Activated CD4-positive, alpha-beta T cell treated with anti-CD3 and anti-CD28 coated beads, Interleukin-2, amount 50 U/mL, for 24 hours (primary cell): ENCODE results near the gene ASPHD1.
"Not testable (repeated sequence)": the region's sequence is repeated elsewhere in the genome, so short reads cannot be mapped to it uniquely, and the experiment has no call there.

Experiments
- DNase-seq, 2 donors: peaks; one replicate each; pipeline ENCODE4 v3.0.0-alpha.2; 2020; ENCODE audit warnings: low read depth in 1 of 2, low spot score in 1 of 2

ASPHD1 gene, protein sequence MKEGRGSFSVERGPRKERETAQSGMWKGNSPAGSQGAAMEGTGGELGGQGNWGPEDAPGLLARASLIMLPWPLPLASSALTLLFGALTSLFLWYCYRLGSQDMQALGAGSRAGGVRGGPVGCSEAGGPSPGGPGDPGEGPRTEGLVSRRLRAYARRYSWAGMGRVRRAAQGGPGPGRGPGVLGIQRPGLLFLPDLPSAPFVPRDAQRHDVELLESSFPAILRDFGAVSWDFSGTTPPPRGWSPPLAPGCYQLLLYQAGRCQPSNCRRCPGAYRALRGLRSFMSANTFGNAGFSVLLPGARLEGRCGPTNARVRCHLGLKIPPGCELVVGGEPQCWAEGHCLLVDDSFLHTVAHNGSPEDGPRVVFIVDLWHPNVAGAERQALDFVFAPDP

DNA sequence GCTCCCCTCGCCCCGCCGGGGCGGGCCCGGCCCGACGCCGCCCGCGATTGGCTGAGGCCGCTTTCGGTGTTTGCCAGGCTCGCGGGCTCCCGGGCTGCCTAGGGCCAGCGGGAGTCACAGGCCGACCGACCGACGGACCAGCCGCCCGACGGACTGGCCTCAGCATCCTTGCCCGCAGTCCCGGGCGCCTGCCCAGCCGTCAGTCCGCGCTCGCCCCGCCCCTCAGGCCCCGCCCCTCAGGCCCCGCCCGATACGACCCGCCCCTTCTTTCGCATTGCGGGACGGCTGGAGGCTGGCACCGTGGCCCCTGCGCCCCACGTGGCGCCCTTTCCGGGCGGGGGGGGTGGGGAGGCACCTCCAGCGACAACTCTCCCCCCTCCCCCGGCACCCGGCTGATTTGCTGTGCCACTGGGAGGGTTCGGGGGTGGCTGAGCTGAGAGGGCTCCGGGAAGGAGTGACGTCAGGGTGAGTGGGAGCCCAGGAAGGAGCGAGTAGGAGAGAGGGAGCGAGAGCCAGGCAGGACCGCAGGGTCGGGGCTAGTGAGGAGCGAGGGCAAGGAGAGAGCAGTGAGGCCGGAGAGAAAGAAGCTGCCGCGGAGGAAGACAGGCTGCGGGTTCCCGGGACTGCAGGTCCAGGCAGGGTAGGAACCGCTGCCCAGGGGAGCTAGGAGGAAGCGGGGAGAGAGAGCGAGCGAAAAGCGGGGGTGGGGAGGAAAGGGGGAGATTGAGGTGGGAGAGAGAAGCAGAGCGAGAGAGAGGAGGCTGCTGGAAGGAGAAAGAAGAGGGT lies at the start of gene ASPHD1:
TSS of gene ASPHD1 (plus strand) at position 387 of the 786 bp plus-strand sequence. CDS start 484 bp downstream, outside the sequence.
- DNase-seq, result peak; percentile 46 to 67

GRCh38 chr16:29850998-29851397 lies 49.3 kb upstream of the ASPHD1 start:
- no peak for DNase-seq

GRCh38 chr16:29852654-29853053 lies 47.6 kb upstream of the ASPHD1 start:
- no peak for DNase-seq

- DNase-seq, result no peak
Observed at GRCh38 chr16:29854520-29855100, 45.7 kb upstream of the ASPHD1 start.

- no peak for DNase-seq
Observed at GRCh38 chr16:29857133-29857760, 43.0 kb upstream of the ASPHD1 start.

DNA sequence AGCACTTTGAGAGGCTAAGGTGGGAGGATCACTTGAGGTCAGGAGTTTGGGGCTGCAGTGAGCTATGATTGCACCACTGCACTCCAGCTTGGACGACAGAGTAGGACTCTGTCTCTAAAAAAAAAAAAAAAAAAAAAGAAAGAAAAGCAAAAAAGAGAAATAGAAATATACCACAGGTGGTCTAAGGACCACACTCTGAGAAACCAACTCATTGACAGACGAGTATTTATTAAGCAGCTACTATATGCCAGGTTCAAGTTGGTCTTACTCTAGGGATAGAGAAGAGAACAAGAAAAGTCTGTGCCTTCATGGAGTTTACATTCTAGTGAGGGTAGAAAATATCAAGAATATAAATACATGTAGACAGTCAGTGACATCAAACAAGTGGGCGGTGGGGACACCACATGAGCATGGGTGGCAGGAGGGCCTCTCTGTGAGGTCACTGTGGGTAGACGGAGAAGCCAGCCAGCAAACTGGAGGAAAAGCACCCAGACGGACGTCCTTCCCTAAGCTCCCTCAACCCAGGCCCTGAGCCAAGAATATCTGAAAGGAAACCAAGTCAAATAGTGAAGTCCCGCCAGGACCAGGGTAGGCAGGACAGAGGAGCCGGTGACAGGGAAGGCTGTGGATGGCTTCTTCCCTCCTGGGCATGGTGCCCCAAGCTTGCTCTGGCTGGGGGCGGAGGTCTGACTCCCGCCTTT lies 42.0 kb upstream of the ASPHD1 start:
- DNase-seq, result no peak

GRCh38 chr16:29858974-29859373 lies 41.3 kb upstream of the ASPHD1 start:
- no peak for DNase-seq

- DNase-seq, result no peak
Observed at GRCh38 chr16:29860218-29860617, 40.1 kb upstream of the ASPHD1 start.

DNA sequence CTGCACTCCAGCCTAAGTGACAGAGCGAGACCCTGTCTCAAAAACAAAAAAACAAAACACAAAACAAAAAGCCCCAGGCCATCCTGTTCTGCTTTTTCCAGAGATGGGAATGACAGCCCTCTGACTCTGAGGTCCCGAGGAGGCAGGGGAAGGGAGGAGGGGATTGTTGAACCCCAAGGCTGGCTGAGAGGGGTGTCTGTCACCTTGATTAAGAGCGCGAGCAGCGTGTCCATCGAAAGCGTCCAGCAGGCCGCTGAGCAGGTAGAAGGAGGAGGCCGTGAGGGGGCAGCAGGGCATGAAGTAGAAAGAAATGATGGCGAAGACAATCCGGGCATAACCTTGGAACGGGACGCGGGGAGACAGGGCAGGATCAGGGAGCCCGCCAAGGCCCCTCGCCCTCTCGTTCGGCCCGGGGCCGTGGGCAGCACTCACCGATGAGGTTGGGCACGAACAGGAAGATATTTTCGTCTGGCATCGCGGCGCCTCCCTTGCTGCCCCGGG lies 37.9 kb upstream of the ASPHD1 start:
- no peak for DNase-seq

DNA sequence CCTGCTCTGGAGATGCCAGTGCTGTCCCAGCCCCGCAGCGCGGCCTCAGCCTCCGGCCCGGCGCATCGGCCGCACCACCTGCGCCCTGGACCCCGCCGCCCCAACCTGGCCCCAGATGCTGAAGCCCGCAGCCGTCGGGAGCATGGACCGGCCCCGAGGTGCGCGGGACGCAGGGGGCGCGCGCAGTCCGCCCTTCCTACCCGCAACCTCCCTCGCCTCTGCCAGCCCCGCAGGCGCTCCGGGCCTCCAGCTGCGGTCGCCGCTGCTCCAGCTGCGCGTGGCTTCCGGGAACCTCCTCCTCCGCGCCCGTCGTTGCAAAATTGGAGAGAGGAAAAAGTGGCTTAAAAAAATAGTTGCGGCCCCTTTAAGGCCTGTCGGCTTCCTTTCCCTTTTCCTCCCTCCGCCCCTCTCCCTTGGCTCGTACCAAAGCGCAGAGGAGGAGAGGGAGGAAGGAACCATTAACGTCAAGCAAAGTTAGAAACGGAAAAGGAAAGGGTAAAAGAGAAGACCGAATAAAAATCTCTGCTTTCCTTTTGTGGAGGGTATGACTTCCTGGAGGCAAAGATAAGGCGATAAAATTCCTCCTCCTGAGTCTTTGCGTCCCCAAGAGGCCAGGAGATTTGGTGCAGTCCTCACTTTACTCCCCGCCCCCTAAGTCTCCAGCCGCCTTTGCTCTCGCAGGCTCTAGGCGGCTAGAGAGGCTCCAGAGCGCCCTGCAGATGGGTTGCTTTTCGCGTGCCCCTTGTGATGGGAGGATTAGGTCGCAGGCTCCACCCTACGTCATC lies 37.2 kb upstream of the ASPHD1 start, which contains the start of gene CDIPT:
TSS of gene CDIPT (minus strand) at position 343 of the 785 bp plus-strand sequence. CDS start 369 bp downstream, outside the sequence.
- peak; percentile 74 to 92 for DNase-seq

- DNase-seq, result no peak
Observed at GRCh38 chr16:29863669-29863984, 36.7 kb upstream of the ASPHD1 start.

DNA sequence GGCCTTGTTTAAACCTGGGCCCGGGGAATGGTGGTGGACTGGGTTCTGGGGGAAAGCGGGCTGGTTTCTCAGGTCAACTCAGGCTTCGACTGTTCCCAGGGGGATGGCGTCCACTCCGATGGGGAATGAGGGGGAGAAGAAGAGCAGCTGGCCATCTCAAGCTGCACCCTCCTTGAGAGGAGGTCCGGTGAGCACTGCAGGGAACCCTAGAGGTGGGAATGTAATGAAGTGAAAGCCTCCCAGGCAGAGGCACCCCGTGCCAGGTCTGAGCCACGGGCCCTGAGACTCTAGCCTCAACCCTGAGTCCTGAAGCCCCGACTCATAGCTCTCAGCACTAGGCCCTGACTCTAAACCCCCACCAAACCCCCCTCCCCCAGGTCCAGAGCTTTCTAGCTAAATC lies 36.1 kb upstream of the ASPHD1 start:
- no peak for DNase-seq

DNA sequence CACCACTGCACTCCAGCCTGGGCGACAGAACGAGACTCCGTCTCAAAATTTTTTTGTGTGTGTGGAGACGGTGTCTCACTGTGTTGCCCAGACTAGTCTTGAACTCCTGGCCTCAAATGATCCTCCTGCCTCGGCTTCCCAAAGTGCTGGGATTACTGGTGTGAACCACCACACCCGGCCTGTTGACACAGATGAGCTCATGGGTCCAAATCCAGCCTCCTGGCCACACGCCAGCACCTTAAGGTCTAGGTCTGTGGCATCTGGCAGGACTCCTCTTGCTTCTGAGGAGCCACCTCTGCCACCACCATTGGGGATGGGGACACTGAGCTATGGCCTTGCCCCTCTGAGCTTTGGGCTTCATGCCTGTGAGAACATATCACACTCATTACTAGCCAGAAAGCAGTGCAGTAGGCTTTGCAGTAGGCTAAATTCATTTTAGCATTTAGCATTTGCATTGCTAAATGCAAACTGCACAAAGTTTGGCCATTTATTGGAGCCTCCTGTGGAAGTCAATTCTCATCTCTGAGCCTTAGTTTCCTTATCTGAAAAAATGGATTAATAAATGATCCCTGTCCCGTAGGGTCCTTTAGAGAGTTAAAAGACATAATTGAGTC lies 31.8 kb upstream of the ASPHD1 start:
- DNase-seq, result no peak

DNA sequence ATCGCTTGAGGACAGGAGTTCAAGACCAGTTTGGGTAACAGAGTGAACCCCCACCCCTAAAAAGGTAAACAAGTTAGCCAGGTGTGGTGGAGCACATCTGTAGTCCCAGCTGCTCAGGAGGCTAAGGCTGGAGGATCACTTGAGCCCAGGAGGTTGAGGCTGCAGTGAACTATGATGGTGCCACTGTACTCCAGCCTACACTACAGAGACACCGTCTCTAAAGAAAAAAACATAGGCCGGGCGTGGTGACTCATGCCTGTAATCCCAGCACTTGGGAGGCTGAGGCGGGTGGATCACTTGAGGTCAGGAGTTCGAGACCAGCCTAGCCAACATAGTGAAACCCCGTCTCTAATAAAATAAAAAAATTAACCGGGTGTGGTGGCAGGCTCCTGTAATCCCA lies 31.2 kb upstream of the ASPHD1 start:
- not testable (repeated sequence) for DNase-seq

DNA sequence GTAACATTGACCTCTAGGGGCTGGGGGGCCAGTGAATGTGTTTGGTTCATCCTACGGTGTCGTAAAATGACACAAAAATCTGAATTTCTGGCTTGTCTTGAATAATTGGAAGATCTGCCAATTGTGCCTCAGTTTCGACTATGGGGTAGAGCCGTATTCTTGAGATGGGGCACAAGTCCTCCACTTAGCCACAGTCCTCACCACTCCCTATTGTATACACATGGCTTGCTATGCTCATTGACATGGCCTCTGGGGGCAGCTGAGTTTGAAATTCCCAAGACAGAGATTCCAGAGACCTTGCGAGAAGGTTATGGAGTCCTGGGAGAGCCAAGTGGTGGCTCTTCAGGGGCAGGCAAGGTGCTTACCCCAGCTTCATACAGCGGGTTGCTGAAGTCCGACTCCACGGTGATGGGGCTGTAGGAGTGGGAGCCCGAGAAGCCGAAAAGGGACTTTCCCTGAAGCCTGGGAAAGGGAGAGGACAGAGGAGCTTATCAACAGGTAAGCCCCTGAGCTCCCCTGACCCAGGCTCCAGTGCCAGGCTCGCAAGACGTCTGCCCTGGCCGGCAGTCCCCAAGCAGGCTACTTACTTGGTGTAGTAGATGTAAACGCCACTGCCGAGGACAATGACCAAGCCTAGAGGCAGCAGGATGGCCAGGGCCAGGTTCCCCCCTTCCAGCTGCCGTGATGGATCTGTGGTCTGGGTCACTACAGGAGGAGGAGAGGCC lies 28.3 kb upstream of the ASPHD1 start:
- DNase-seq, result no peak

DNA sequence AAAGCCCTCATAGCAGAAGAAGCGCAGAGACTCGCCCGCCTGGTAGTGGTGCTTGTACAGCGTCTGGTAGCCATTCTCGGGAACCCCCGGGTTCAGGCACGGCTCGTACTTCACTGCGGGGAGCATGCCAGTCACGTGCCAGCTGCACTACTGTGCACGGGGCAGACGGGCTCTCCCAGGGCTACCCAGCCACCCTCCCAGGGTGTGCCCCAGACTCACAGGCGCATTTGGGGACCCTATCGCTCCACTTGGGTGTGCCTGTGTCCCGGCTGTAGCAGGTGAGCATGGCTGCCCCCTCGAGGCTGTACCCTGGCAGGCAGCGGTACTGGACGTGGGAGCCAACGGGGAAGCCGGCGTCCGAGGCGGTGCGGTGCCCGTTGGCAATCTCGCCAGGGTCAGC lies 27.0 kb upstream of the ASPHD1 start:
- no peak for DNase-seq

DNA sequence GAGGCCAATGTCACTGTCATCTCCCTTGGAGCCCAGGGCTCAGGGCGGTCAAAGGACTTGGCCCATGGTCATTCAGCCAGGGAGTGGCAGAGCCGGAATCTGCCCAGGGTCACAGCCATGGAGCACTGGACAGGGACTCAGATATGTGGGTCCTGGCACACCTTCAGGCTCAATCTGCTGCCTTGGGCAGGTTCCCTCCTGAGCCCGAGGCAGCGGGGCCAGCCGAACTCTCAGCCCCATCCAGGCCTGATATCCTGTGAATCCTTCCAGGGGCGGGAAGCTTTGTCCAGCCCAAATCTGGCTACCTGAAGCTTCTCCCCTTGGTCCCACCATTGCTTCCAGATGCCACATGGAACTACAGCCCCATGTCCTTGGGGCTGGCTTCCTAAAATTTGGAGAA lies 25.1 kb upstream of the ASPHD1 start:
- no peak for DNase-seq

DNA sequence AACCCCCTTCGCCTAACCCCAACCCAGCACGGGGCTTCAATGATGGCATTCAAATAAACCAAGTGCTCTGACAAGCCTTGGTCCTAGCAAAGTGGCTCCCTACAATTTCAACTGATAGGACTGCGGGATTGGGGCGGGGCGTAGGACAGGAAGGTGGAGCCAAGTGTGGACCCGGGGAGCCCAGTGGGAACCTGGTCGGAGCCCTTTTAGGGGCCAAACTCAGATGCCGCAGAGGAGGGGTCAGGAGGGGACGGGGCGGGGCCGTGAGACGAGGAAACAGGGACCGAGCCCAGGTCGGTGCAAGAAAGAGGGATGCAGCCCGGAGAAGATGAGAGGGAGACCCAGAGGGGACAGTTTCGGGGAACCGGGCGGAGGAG lies 24.1 kb upstream of the ASPHD1 start:
- DNase-seq, result no peak
